Panc1 (cell line): ENCODE results near the gene SUFU. TPM values are rescaled to one million over a fixed set of nuclear protein-coding genes. Genes with fewer than 3 reads are reported as not detected.
A peak's percentile ranks its signal among the peaks of the same experiment; 100 is the strongest.

Source experiments
- ATAC-seq: fragments of 200-7000 bp; cut with Tn5 transposase; 2 replicates; pipeline ENCODE4 v1.9.1; 2020; ENCODE audit warnings: mild to moderate bottlenecking, moderate library complexity
- BruUV-seq: library from RNA; stranded (reverse); fragments of 400-500 nt; replicated peaks from 2 replicates; lab custom pipeline; 2021; lab: Mats Ljungman, UMichigan
- CTCF ChIA-PET: fragments of 300-600 bp; sonication (Branson Sonifier 250); formaldehyde crosslinking; loops from one replicate; lab custom pipeline; 2022; ENCODE audit warnings: antibody characterized with exemption; lab: Charles Lee
- POLR2A ChIA-PET: fragments of 300-600 bp; sonication (Branson Sonifier 250); formaldehyde crosslinking; loops from one replicate; lab custom pipeline; 2022; ENCODE audit warnings: antibody characterized with exemption; lab: Charles Lee
- DNase-seq: peaks from one replicate; pipeline ENCODE4 v3.0.0-alpha.2; 2010; ENCODE audit warnings: low read depth, low spot score
- H3K27ac ChIP-seq: 2 replicates; pipeline ENCODE4 v1.5.1; 2011; ENCODE audit warnings: mild to moderate bottlenecking, low read length, inconsistent platforms
- H3K27me3 ChIP-seq: fragments of 200-500 bp; sonication (Bioruptor generic); 2 replicates; pipeline ENCODE4 v1.6.0; 2014; ENCODE audit warnings: low read length, inconsistent platforms; ENCODE audit not compliant: control insufficient read depth, insufficient read depth
- H3K36me3 ChIP-seq: fragments of 200-500 bp; sonication (Bioruptor generic); 2 replicates; pipeline ENCODE4 v1.5.1; 2014; ENCODE audit warnings: inconsistent platforms, mild to moderate bottlenecking, low read length, moderate library complexity; ENCODE audit not compliant: control insufficient read depth, insufficient read depth
- H3K4me1 ChIP-seq: 2 replicates; pipeline ENCODE4 v1.5.1; 2011; ENCODE audit warnings: inconsistent platforms, mild to moderate bottlenecking, low read length, moderate library complexity; ENCODE audit not compliant: control insufficient read depth, insufficient read depth
- H3K4me3 ChIP-seq, 2 experiments: 2 replicates each; pipeline ENCODE4 v1.5.1; 2011 to 2012; ENCODE audit warnings: low read depth in 2 of 2, low read length in 2 of 2, mild to moderate bottlenecking in 2 of 2, inconsistent platforms in 1 of 2, moderate library complexity in 1 of 2
- H3K9me3 ChIP-seq: fragments of 200-500 bp; sonication (Bioruptor generic); 2 replicates; pipeline ENCODE4 v1.5.1; 2014; ENCODE audit warnings: low read depth, mild to moderate bottlenecking, inconsistent platforms, low read length, moderate library complexity; ENCODE audit not compliant: control insufficient read depth, insufficient read depth
- POLR2AphosphoS5 ChIP-seq: IDR thresholded peaks from 2 replicates; pipeline ENCODE4 v1.6.1; 2012; ENCODE audit warnings: mild to moderate bottlenecking, low read depth, low read length, moderate library complexity
- SIN3A ChIP-seq: IDR thresholded peaks from 2 replicates; pipeline ENCODE4 v1.6.1; 2012; ENCODE audit warnings: low read depth, mild to moderate bottlenecking, low read length, moderate library complexity, borderline replicate concordance; ENCODE audit not compliant: insufficient read depth
- TCF7L2 ChIP-seq: IDR thresholded peaks from 2 replicates; pipeline ENCODE4 v1.6.1; 2011; ENCODE audit warnings: mild to moderate bottlenecking, low read depth, low read length, inconsistent platforms
- in situ Hi-C: cut with HindIII; loops from 2 replicates; pipeline ENCODE4 v1.10.0; 2016; ENCODE audit warnings: low sequenced_read_pairs, low pct_unique_long_range_greater_than_20kb
- intact Hi-C: fragments of 100-400 bp; cut with micrococcal nuclease; formaldehyde crosslinking; loops from one replicate; pipeline ENCODE4 v1.10.0; 2022; ENCODE audit not compliant: unreplicated experiment
- total RNA-seq: library from RNA; stranded (reverse); gene quantifications from one replicate; pipeline ENCODE4 v1.2.1, GENCODE V29; 2021; ENCODE audit not compliant: unreplicated experiment
- TF ChIP-seq, protein P1 (sequence below): fragments of 450-650 bp; IDR thresholded peaks from 2 replicates; pipeline ENCODE4 v1.5.1; 2017; ENCODE audit warnings: mild to moderate bottlenecking
- TF ChIP-seq, protein P2 (sequence below), 2 experiments: IDR thresholded peaks; 2 replicates each; pipeline ENCODE4 v1.6.1; 2011 to 2012; ENCODE audit warnings: low read depth in 2 of 2, control low read depth in 1 of 2, low read length in 1 of 2, mild to moderate bottlenecking in 1 of 2, moderate library complexity in 1 of 2; ENCODE audit not compliant: insufficient read depth in 1 of 2

SUFU gene
- total RNA-seq, 1 experiment from 2014 or later = 9.5 TPM

DNA sequence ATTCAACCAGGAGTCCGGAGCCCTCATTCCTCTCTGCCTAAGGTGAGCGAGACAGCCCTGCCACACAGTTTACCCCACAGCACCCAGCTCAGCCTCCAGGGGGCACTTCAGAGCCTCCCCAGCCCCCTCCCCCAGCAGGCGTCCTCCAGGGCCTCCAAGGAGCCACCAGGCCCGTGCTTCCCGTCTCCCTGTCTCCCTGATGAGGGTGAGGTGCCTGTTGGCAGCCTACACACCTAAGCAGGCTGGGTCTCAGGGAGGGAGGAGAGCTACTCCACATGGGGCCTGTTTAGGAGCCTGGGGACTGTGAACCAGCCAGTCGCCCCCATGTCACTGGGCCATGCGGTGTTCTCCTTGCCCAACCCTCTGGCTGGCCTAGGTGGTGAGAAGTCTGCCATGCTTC lies 111.6 kb downstream of the SUFU start:
- Histone ChIP-seq H3K4me3 (no peak overlapping the region), H3K9me3 (no peaks in the 10 kb centered on the region), H3K27me3 (no peaks in the 10 kb centered on the region), H3K27ac (no peak overlapping the region), H3K4me1 (no peaks in the 10 kb centered on the region; the same call in 1 of the 2 replicates), H3K36me3 (no peaks in the 10 kb centered on the region)
- no TSS peak for BruUV-seq
- intact Hi-C loops (no loop called here), in situ Hi-C loops (no loop called here)
- no peak for DNase-seq
- ATAC-seq = peak; percentile 70
- ChIA-PET POLR2A (no interaction called here), CTCF (interaction anchor here (0.8 kb wide), 1 partner anchor 9 kb away, joined by 4 read pairs; no protein-coding TSS in a partner anchor)
- TF ChIP-seq, protein P1, sequence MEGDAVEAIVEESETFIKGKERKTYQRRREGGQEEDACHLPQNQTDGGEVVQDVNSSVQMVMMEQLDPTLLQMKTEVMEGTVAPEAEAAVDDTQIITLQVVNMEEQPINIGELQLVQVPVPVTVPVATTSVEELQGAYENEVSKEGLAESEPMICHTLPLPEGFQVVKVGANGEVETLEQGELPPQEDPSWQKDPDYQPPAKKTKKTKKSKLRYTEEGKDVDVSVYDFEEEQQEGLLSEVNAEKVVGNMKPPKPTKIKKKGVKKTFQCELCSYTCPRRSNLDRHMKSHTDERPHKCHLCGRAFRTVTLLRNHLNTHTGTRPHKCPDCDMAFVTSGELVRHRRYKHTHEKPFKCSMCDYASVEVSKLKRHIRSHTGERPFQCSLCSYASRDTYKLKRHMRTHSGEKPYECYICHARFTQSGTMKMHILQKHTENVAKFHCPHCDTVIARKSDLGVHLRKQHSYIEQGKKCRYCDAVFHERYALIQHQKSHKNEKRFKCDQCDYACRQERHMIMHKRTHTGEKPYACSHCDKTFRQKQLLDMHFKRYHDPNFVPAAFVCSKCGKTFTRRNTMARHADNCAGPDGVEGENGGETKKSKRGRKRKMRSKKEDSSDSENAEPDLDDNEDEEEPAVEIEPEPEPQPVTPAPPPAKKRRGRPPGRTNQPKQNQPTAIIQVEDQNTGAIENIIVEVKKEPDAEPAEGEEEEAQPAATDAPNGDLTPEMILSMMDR = no peak; the same call in 1 of the 2 replicates
- TF ChIP-seq, protein P2, sequence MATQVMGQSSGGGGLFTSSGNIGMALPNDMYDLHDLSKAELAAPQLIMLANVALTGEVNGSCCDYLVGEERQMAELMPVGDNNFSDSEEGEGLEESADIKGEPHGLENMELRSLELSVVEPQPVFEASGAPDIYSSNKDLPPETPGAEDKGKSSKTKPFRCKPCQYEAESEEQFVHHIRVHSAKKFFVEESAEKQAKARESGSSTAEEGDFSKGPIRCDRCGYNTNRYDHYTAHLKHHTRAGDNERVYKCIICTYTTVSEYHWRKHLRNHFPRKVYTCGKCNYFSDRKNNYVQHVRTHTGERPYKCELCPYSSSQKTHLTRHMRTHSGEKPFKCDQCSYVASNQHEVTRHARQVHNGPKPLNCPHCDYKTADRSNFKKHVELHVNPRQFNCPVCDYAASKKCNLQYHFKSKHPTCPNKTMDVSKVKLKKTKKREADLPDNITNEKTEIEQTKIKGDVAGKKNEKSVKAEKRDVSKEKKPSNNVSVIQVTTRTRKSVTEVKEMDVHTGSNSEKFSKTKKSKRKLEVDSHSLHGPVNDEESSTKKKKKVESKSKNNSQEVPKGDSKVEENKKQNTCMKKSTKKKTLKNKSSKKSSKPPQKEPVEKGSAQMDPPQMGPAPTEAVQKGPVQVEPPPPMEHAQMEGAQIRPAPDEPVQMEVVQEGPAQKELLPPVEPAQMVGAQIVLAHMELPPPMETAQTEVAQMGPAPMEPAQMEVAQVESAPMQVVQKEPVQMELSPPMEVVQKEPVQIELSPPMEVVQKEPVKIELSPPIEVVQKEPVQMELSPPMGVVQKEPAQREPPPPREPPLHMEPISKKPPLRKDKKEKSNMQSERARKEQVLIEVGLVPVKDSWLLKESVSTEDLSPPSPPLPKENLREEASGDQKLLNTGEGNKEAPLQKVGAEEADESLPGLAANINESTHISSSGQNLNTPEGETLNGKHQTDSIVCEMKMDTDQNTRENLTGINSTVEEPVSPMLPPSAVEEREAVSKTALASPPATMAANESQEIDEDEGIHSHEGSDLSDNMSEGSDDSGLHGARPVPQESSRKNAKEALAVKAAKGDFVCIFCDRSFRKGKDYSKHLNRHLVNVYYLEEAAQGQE (IDR thresholded peaks at IDR 0.05; ENCODE audit: insufficient read depth in 1 of 2, low read depth in 2 of 2, low read length in 1 of 2) = no peak
- TF ChIP-seq SIN3A (no peak), TCF7L2 (no peak)

DNA sequence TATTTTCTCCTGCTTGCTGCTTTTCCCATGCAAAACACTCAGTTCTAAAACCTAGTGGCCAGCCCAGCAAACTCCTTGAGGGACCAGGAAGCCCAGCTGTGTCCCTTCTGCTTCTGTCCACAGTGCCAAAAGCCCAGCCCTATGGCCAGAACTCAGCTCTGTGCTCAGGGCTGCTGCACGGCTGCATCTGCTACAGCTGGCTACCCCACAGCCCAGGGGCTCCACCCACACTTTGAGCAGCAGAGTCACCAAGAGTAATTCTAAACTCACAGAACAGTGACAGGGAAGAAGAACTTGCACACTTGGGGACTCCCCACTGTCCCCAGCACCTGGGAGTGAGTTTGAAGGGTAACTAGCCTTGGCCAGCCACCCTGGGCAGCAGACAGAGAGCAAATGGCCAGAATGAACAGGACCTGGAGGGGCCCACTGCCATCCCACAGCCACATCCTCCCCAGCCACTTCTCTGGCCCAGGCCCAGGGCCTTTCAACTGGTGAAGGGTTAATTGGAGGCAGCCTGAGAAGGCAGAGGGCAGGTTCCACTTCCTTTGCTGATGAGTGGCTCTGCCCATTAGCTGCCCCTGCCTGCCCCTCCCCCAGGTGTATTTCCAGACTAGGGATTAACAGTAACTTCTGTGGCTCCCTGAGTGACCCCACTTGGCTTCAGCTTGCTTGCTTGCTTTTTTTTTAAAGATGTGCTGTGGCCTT lies 112.4 kb downstream of the SUFU start:
- Histone ChIP-seq H3K27ac (no peak overlapping the region), H3K27me3 (no peaks in the 10 kb centered on the region), H3K4me3 (no peak overlapping the region), H3K4me1 (peaks cover 2% of the 10 kb centered on the region), H3K36me3 (no peaks in the 10 kb centered on the region), H3K9me3 (no peaks in the 10 kb centered on the region)
- TF ChIP-seq SIN3A (no peak), POLR2AphosphoS5 (no peak), TCF7L2 (no peak)
- TF ChIP-seq, protein P1 = no peak
- TF ChIP-seq, protein P2 (IDR thresholded peaks at IDR 0.05; ENCODE audit: insufficient read depth in 1 of 2, low read depth in 2 of 2, low read length in 1 of 2) = no peak
- ATAC-seq = no peak
- intact Hi-C loops (no loop called here), in situ Hi-C loops (no loop called here)
- BruUV-seq = no TSS peak
- ChIA-PET CTCF (no interaction called here), POLR2A (no interaction called here)
- DNase-seq = no peak
